Activated naive CD8-positive, alpha-beta T cell treated with anti-CD3 and anti-CD28 coated beads, Interleukin-2, amount 10 ng/mL, durations not matched to agents 7 days and 5 days (primary cell): ENCODE data around the gene MALT1. TPM values are rescaled to one million over a fixed set of nuclear protein-coding genes. Genes with fewer than 3 reads are reported as not detected.

Source experiments
- ATAC-seq: fragments of 150-1000 bp; cut with Tn5 transposase; one replicate; pipeline ENCODE4 v1.10.0; 2021; ENCODE audit warnings: low read depth, moderate library complexity
- POLR2A ChIA-PET: fragments of 350-600 bp; sonication (Branson Sonifier 250); formaldehyde crosslinking; loops from one replicate; lab custom pipeline; 2021; ENCODE audit warnings: antibody characterized with exemption; lab: Charles Lee
- DNase-seq: peaks from one replicate; pipeline ENCODE4 v3.0.0; 2021
- H3K27ac Mint-ChIP-seq: one replicate; pipeline ENCODE4 v1.8.0; 2022; ENCODE audit warnings: mild to moderate bottlenecking, mixed read lengths
- H3K27me3 Mint-ChIP-seq: one replicate; pipeline ENCODE4 v1.8.0; 2022; ENCODE audit warnings: mild to moderate bottlenecking, moderate library complexity, mixed read lengths
- H3K36me3 Mint-ChIP-seq: one replicate; pipeline ENCODE4 v1.8.0; 2021; ENCODE audit warnings: mild to moderate bottlenecking, mixed read lengths
- H3K4me1 Mint-ChIP-seq: one replicate; pipeline ENCODE4 v1.8.0; 2021; ENCODE audit warnings: mixed read lengths
- H3K4me3 Mint-ChIP-seq: one replicate; pipeline ENCODE4 v1.8.0; 2022; ENCODE audit warnings: mild to moderate bottlenecking, moderate library complexity, mixed read lengths
- H3K9me3 Mint-ChIP-seq: one replicate; pipeline ENCODE4 v1.8.0; 2021; ENCODE audit warnings: mixed read lengths
- total RNA-seq, 2 experiments: library from RNA; stranded (reverse); gene quantifications; one replicate each; pipeline ENCODE4 v1.2.3, GENCODE V29; 2021

MALT1 gene
- 10 to 100 TPM; 68.6 to 71.6 TPM for total RNA-seq

- no peaks in the 10 kb centered on the region for H3K27me3 Mint-ChIP-seq
- POLR2A ChIA-PET: interaction anchor here (0.6 to 3.3 kb wide), 29 partner anchors 8 to 1049 kb away, joined by 3 to 111 read pairs (median 6); partner anchors contain the start of gene NARS1
- H3K4me3 Mint-ChIP-seq: peak within 1 kb of the TSS; percentile 98
- H3K9me3 Mint-ChIP-seq: peaks cover 2% of the 10 kb centered on the region
- peaks cover 42% of the 10 kb centered on the region for H3K4me1 Mint-ChIP-seq
- peaks cover 24% of the 10 kb centered on the region for H3K36me3 Mint-ChIP-seq
- ATAC-seq (peak; percentile 94), DNase-seq (peak; percentile 99)
- peak within 1 kb of the TSS; percentile 97 for H3K27ac Mint-ChIP-seq
These were observed at the start of gene MALT1 for GRCh38 chr18:58671111-58671631. Gene MALT1 (plus strand): TSS chr18:58671465. CDS start chr18:58671644, 179 bp downstream.

GRCh38 chr18:58624011-58624410 lies 47.3 kb upstream of the MALT1 start:
- ATAC-seq (no peak), DNase-seq (no peak)
- Mint-ChIP-seq H3K27me3 (peaks cover 8% of the 10 kb centered on the region), H3K36me3 (no peaks in the 10 kb centered on the region), H3K4me3 (no peak overlapping the region), H3K4me1 (peaks cover 6% of the 10 kb centered on the region), H3K27ac (no peak overlapping the region), H3K9me3 (peaks cover 2% of the 10 kb centered on the region)
- POLR2A ChIA-PET: interaction anchor here (0.5 to 0.7 kb wide), 2 partner anchors 13 to 190 kb away, joined by 3 read pairs; no protein-coding TSS in a partner anchor

- POLR2A ChIA-PET: no interaction called here
- peaks cover 2% of the 10 kb centered on the region for H3K9me3 Mint-ChIP-seq
These were observed 45.4 kb upstream of the MALT1 start for GRCh38 chr18:58625839-58626238.

GRCh38 chr18:58630071-58630470 lies 41.2 kb upstream of the MALT1 start:
- Mint-ChIP-seq H3K4me1 (peaks cover 19% of the 10 kb centered on the region), H3K36me3 (no peaks in the 10 kb centered on the region), H3K9me3 (no peaks in the 10 kb centered on the region), H3K27ac (no peak overlapping the region), H3K4me3 (no peak overlapping the region), H3K27me3 (peaks cover 2% of the 10 kb centered on the region)
- DNase-seq (no peak), ATAC-seq (no peak)
- POLR2A ChIA-PET: no interaction called here

More at GRCh38 chr18:58625839-58626238, 45.4 kb upstream of the MALT1 start:
- peaks cover 15% of the 10 kb centered on the region for H3K4me1 Mint-ChIP-seq
- no peaks in the 10 kb centered on the region for H3K36me3 Mint-ChIP-seq
- peaks cover 9% of the 10 kb centered on the region for H3K27me3 Mint-ChIP-seq
- DNase-seq (no peak), ATAC-seq (no peak)
- H3K27ac Mint-ChIP-seq: no peak overlapping the region
- H3K4me3 Mint-ChIP-seq: no peak overlapping the region

- POLR2A ChIA-PET: no interaction called here
- H3K4me3 Mint-ChIP-seq: no peak overlapping the region
- DNase-seq (no peak), ATAC-seq (no peak)
- H3K27me3 Mint-ChIP-seq: peaks cover 2% of the 10 kb centered on the region
- no peak overlapping the region for H3K27ac Mint-ChIP-seq
- peaks cover 2% of the 10 kb centered on the region for H3K9me3 Mint-ChIP-seq
- H3K4me1 Mint-ChIP-seq: peaks cover 23% of the 10 kb centered on the region
- H3K36me3 Mint-ChIP-seq: peaks cover 1% of the 10 kb centered on the region
These were observed 40.0 kb upstream of the MALT1 start for GRCh38 chr18:58631301-58631700.

- DNase-seq: no peak
- Mint-ChIP-seq H3K4me1 (peaks cover 24% of the 10 kb centered on the region), H3K9me3 (peaks cover 2% of the 10 kb centered on the region), H3K4me3 (no peak overlapping the region), H3K27ac (no peak overlapping the region), H3K27me3 (peaks cover 2% of the 10 kb centered on the region), H3K36me3 (peaks cover 1% of the 10 kb centered on the region)
- no peak for ATAC-seq
- POLR2A ChIA-PET: no interaction called here
These were observed 38.7 kb upstream of the MALT1 start for GRCh38 chr18:58632552-58632951.

- peaks cover 2% of the 10 kb centered on the region for H3K9me3 Mint-ChIP-seq
- peaks cover 33% of the 10 kb centered on the region for H3K4me1 Mint-ChIP-seq
- H3K36me3 Mint-ChIP-seq: peaks cover 4% of the 10 kb centered on the region
- no peak for ATAC-seq
- H3K27me3 Mint-ChIP-seq: peaks cover 2% of the 10 kb centered on the region
- POLR2A ChIA-PET: no interaction called here
- H3K4me3 Mint-ChIP-seq: no peak overlapping the region
- no peak for DNase-seq
- H3K27ac Mint-ChIP-seq: no peak overlapping the region
These were observed 37.4 kb upstream of the MALT1 start for GRCh38 chr18:58633874-58634273.

GRCh38 chr18:58635891-58636290 lies 35.4 kb upstream of the MALT1 start:
- peaks cover 4% of the 10 kb centered on the region for H3K36me3 Mint-ChIP-seq
- no peak for ATAC-seq
- H3K4me1 Mint-ChIP-seq: peaks cover 23% of the 10 kb centered on the region
- peaks cover 3% of the 10 kb centered on the region for H3K9me3 Mint-ChIP-seq
- H3K27ac Mint-ChIP-seq: no peak overlapping the region
- POLR2A ChIA-PET: interaction anchor here (0.6 kb wide), 1 partner anchor 22 kb away, joined by 4 read pairs; no protein-coding TSS in a partner anchor
- DNase-seq: no peak
- no peaks in the 10 kb centered on the region for H3K27me3 Mint-ChIP-seq
- no peak overlapping the region for H3K4me3 Mint-ChIP-seq

- ATAC-seq (no peak), DNase-seq (no peak)
- Mint-ChIP-seq H3K27ac (no peak overlapping the region), H3K4me1 (peaks cover 23% of the 10 kb centered on the region), H3K4me3 (no peak overlapping the region), H3K9me3 (peaks cover 3% of the 10 kb centered on the region), H3K27me3 (no peaks in the 10 kb centered on the region), H3K36me3 (peaks cover 4% of the 10 kb centered on the region)
- POLR2A ChIA-PET: no interaction called here
These were observed 34.1 kb upstream of the MALT1 start for GRCh38 chr18:58637197-58637596.

GRCh38 chr18:58637946-58638345 lies 33.3 kb upstream of the MALT1 start:
- Mint-ChIP-seq H3K27me3 (no peaks in the 10 kb centered on the region), H3K4me1 (peaks cover 23% of the 10 kb centered on the region), H3K9me3 (peaks cover 3% of the 10 kb centered on the region), H3K4me3 (no peak overlapping the region), H3K36me3 (peaks cover 4% of the 10 kb centered on the region), H3K27ac (peak overlapping the region; percentile 0)
- POLR2A ChIA-PET: no interaction called here
- DNase-seq (no peak), ATAC-seq (no peak)

GRCh38 chr18:58638441-58638840 lies 32.8 kb upstream of the MALT1 start:
- Mint-ChIP-seq H3K9me3 (peaks cover 3% of the 10 kb centered on the region), H3K27me3 (no peaks in the 10 kb centered on the region), H3K27ac (no peak overlapping the region), H3K4me1 (peaks cover 23% of the 10 kb centered on the region), H3K36me3 (peaks cover 4% of the 10 kb centered on the region), H3K4me3 (no peak overlapping the region)
- DNase-seq: no peak
- POLR2A ChIA-PET: no interaction called here
- no peak for ATAC-seq

- Mint-ChIP-seq H3K4me1 (peaks cover 16% of the 10 kb centered on the region), H3K36me3 (peaks cover 4% of the 10 kb centered on the region), H3K4me3 (no peak overlapping the region), H3K27me3 (no peaks in the 10 kb centered on the region), H3K27ac (no peak overlapping the region), H3K9me3 (peaks cover 3% of the 10 kb centered on the region)
- POLR2A ChIA-PET: no interaction called here
- ATAC-seq: no peak
- no peak for DNase-seq
These were observed 32.0 kb upstream of the MALT1 start for GRCh38 chr18:58639237-58639636.

- Mint-ChIP-seq H3K27me3 (no peaks in the 10 kb centered on the region), H3K4me1 (peaks cover 15% of the 10 kb centered on the region), H3K4me3 (no peak overlapping the region), H3K9me3 (peaks cover 3% of the 10 kb centered on the region), H3K36me3 (peaks cover 4% of the 10 kb centered on the region), H3K27ac (no peak overlapping the region)
- ATAC-seq: no peak
- no peak for DNase-seq
- POLR2A ChIA-PET: no interaction called here
These were observed 31.4 kb upstream of the MALT1 start for GRCh38 chr18:58639751-58640427.

GRCh38 chr18:58640428-58640805 lies 30.8 kb upstream of the MALT1 start:
- Mint-ChIP-seq H3K27me3 (no peaks in the 10 kb centered on the region), H3K4me1 (peaks cover 15% of the 10 kb centered on the region), H3K9me3 (peaks cover 3% of the 10 kb centered on the region), H3K4me3 (no peak overlapping the region), H3K27ac (no peak overlapping the region), H3K36me3 (peaks cover 4% of the 10 kb centered on the region)
- no peak for ATAC-seq
- no peak for DNase-seq
- POLR2A ChIA-PET: no interaction called here
